ENCODE measurements around the gene RBMS1. TPM values are rescaled to one million over a fixed set of nuclear protein-coding genes. Genes with fewer than 3 reads are reported as not detected.

RBMS1 gene
- total and polyA plus RNA-seq, 2 of the 4 experiments (the other 2 are of a cell fraction), result 43.5 to 64.9 TPM

DNA sequence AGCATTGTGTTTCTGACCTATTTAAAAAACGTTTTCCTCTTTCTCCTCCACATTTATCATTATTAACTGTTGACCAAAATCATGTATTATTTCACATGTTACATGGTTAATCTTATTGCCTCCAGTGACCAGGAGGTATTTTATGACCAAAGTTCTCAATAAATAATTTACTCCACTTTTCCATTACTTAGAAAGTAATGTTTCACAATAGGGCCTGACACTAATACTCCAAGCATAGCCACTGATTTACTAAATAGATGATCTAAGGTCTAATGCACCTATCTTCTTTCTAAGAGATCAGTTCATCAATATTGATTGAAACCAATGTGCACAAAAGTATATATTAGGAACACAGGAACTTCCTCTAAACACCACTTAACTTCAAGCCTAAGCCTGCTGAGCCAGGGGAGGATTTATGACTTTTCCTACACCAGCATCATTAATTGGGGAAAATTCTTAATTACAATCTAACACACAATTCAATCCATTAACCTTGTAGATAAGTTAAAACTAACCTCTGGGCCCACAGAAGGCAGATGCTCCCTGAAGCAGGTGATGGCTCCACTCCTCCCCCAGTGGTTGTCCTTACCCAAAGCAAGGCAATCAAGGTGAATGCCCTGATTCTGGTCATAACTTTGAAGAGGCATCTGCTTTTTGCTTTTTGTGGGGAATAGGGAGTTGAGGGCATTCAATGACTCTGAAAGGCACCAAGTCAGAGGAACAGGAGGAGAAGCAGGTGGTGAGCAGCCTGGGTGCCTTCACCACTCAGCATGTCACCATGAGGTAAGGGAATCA is 33.9 kb downstream of the RBMS1 start:
- Histone ChIP-seq H3K4me2 (ENCODE audit: low read depth, low read length) (peak overlapping the region; percentile 81), H3K18ac (ENCODE audit: low read depth, low read length) (peak overlapping the region; percentile 98), H2AK9ac (replicated peaks; ENCODE audit: low read depth, low read length, poor library complexity) (no peak overlapping the region), H3K56ac (ENCODE audit: extremely low read depth, insufficient read depth, low read length) (peak overlapping the region; percentile 7; the same call in 1 of the 2 replicates), H3K27me3 (ENCODE audit: control insufficient read depth, insufficient read depth, low read length) (no peaks in the 10 kb centered on the region), H2AFZ (replicated peaks; ENCODE audit: low read length, poor library complexity) (no peak overlapping the region), H3K4me1 (ENCODE audit: control insufficient read depth, insufficient read depth, low read length) (peaks cover 19% of the 10 kb centered on the region), H3K9me3 (ENCODE audit: control insufficient read depth, insufficient read depth, low read length) (no peaks in the 10 kb centered on the region), H4K5ac (ENCODE audit: low read depth, low read length) (peak overlapping the region; percentile 86), H3K14ac (replicated peaks; ENCODE audit: low read depth, low read length) (peak overlapping the region; percentile 65), H2BK15ac (ENCODE audit: low read depth, low read length) (peak overlapping the region; percentile 63; the same call in 2 of the 3 replicates), H4K8ac (ENCODE audit: low read depth in 2 of 2, low read length in 2 of 2) (peak overlapping the region; percentile 15 to 66; a peak in 3 of 4 replicates), H3K27ac (ENCODE audit: insufficient read depth, low read length) (peak overlapping the region; percentile 93), H4K91ac (ENCODE audit: insufficient read depth, low read depth, low read length) (peak overlapping the region; percentile 71), H3K79me1 (ENCODE audit: low read depth in 1 of 2, low read length in 2 of 2) (peaks cover 35 to 64% of the 10 kb centered on the region in 2 experiments), H3K9ac (ENCODE audit: low read depth, low read length) (no peak overlapping the region), H3K4me3 (ENCODE audit: insufficient read depth, low read depth, low read length) (no peak overlapping the region), H2AK5ac (ENCODE audit: low read depth, low read length) (peak overlapping the region; percentile 85), H3K9me1 (ENCODE audit: insufficient read depth, low read length) (peaks cover 10% of the 10 kb centered on the region), H3K4ac (ENCODE audit: low read depth, low read length) (peak overlapping the region; percentile 72), H3K36me3 (ENCODE audit: control insufficient read depth, insufficient read depth, low read length) (0 out of 2 replicates have a peak, but pooled peaks cover 2% of the 10 kb centered on the region), H3K23ac (ENCODE audit: low read depth, low read length) (peak overlapping the region; percentile 83), H2BK5ac (ENCODE audit: low read depth, low read length, poor library complexity, severe bottlenecking) (peak overlapping the region; percentile 95), H4K20me1 (ENCODE audit: insufficient read depth, low read length) (peaks cover 14% of the 10 kb centered on the region), H2BK120ac (ENCODE audit: low read depth, low read length) (peak overlapping the region; percentile 31), H2BK20ac (ENCODE audit: low read depth, low read length) (peak overlapping the region; percentile 89)
- intact Hi-C loops (cut with micrococcal nuclease) (no loop called here), in situ Hi-C loops (cut with MboI; ENCODE audit: low sequenced_read_pairs) (no loop called here), dilution Hi-C loops (cut with HindIII; ENCODE audit: low sequenced_read_pairs, unreplicated experiment) (no loop called here)
- TF ChIP-seq, protein P1, sequence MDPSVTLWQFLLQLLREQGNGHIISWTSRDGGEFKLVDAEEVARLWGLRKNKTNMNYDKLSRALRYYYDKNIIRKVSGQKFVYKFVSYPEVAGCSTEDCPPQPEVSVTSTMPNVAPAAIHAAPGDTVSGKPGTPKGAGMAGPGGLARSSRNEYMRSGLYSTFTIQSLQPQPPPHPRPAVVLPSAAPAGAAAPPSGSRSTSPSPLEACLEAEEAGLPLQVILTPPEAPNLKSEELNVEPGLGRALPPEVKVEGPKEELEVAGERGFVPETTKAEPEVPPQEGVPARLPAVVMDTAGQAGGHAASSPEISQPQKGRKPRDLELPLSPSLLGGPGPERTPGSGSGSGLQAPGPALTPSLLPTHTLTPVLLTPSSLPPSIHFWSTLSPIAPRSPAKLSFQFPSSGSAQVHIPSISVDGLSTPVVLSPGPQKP (IDR thresholded peaks at IDR 0.05; ENCODE audit: borderline replicate concordance, low read depth, low read length), result no peak
- no peak for TF ChIP-seq CHD1 (IDR thresholded peaks at IDR 0.05; ENCODE audit: low read depth, low read length)
- TF ChIP-seq FOS (IDR thresholded peaks at IDR 0.05; ENCODE audit: low read depth, low read length), result no peak
- TF ChIP-seq RAD21 (IDR thresholded peaks at IDR 0.05; ENCODE audit: low read length), result no peak
- TF ChIP-seq CEBPB (IDR thresholded peaks at IDR 0.05; ENCODE audit: low read depth, low read length), result peak; percentile 48; the same call in 1 of the 2 replicates
- ChIA-PET POLR2A (ENCODE audit: unreplicated experiment) (no interaction called here), CTCF (no interaction called here)
- WGBS, 2 experiments (ENCODE audit: extremely low coverage in 2 of 2, insufficient read length in 1 of 2), result no CpG with 5 or more reads among the region's 1 CpG
- no peak for ATAC-seq (ENCODE audit: low read depth)
- no TSS peak for BruUV-seq (replicated peaks)
- no peak for DNase-seq

All from IMR-90 (cell line).